ENCODE data around the gene PITPNM3. TPM values are rescaled to one million over a fixed set of nuclear protein-coding genes. Genes with fewer than 3 reads are reported as not detected.

The PITPNM3 gene
- total and polyA plus RNA-seq, 2 of the 8 experiments (the other 6 are each of a cell fraction or from before 2014, with no cell fraction given): 1.7 to 3.1 TPM

DNA sequence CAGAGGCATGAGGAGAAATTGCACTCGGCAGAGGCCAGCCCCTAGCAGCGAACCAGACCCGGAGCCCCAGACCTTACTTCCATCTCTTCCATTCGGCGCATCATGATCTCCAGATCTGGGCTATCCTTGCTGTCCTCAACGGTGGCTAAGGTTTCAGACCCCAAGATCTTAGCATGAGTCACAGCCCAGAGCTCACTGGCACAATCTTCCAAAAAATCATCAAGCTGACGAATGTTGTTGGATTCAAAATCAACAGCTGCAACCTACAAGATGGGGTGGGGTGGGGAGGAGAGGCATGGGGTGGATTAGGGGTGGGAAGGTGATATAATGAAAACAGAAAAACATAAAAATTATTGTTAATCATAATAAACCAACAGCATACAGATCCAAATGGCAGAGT is 39.7 kb upstream of the PITPNM3 start:
- H2BK12ac ChIP-seq (ENCODE audit: low read depth, low read length): no peak overlapping the region
- no peak overlapping the region for H2AFZ ChIP-seq (ENCODE audit: low read length)
- no peak overlapping the region for H4K8ac ChIP-seq (ENCODE audit: extremely low read depth, insufficient read depth, low read length)
- H4K91ac ChIP-seq (replicated peaks; ENCODE audit: insufficient read length, low read length): no peak overlapping the region
- H4K20me1 ChIP-seq (replicated peaks in 1 of 2; ENCODE audit: control insufficient read depth in 1 of 2, insufficient read depth in 2 of 2, low read length in 2 of 2): no peaks in the 10 kb centered on the region
- no peak overlapping the region for H2BK5ac ChIP-seq (ENCODE audit: low read depth, low read length)
- H3K4me1 ChIP-seq (replicated peaks in 1 of 4; ENCODE audit: control insufficient read depth in 3 of 4, insufficient read depth in 4 of 4, low read length in 3 of 4): no peaks in the 10 kb centered on the region
- FAIRE-seq (no peak), DNase-seq (ENCODE audit: low read depth in 1 of 2, low spot score in 2 of 2) (no peak)
- no peak overlapping the region for H3K4me2 ChIP-seq (ENCODE audit: insufficient read depth in 1 of 2, low read depth in 2 of 2, low read length in 2 of 2)
- H3K23me2 ChIP-seq (ENCODE audit: low read depth, low read length): no peaks in the 10 kb centered on the region
- no peaks in the 10 kb centered on the region for H3K27me3 ChIP-seq (replicated peaks in 1 of 4; ENCODE audit: control insufficient read depth in 3 of 4, extremely low read depth in 1 of 4, insufficient read depth in 3 of 4, low read length in 3 of 4)
- no peak overlapping the region for H2AK5ac ChIP-seq (ENCODE audit: low read depth, low read length)
- TF ChIP-seq KDM5A (IDR thresholded peaks at IDR 0.05; ENCODE audit: low read length): no peak
- TF ChIP-seq TAF1 (IDR thresholded peaks at IDR 0.05; ENCODE audit: low read depth, low read length): no peak
- TF ChIP-seq, protein P1, sequence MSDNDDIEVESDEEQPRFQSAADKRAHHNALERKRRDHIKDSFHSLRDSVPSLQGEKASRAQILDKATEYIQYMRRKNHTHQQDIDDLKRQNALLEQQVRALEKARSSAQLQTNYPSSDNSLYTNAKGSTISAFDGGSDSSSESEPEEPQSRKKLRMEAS (IDR thresholded peaks at IDR 0.05): no peak
- no peak for TF ChIP-seq KDM1A (IDR thresholded peaks at IDR 0.05; ENCODE audit: borderline replicate concordance, low read length)
- no peak for TF ChIP-seq POLR2A (IDR thresholded peaks at IDR 0.05; ENCODE audit: control extremely low read depth in 1 of 2, low read depth in 2 of 2, low read length in 2 of 2)
- H2BK20ac ChIP-seq (ENCODE audit: low read length): no peak overlapping the region
- H4K5ac ChIP-seq (ENCODE audit: insufficient read length, low read depth, low read length): no peak overlapping the region
- no peak overlapping the region for H3K23ac ChIP-seq (ENCODE audit: insufficient read length)
- no peak overlapping the region for H3K18ac ChIP-seq (ENCODE audit: extremely low read depth, low read length)
- H3K79me1 ChIP-seq (ENCODE audit: low read depth, low read length): no peaks in the 10 kb centered on the region
- H3K9ac ChIP-seq (replicated peaks in 1 of 4; ENCODE audit: extremely low read depth in 1 of 4, low read depth in 3 of 4, low read length in 3 of 4): no peak overlapping the region
- peaks cover 3 to 53% (median 22%) of the 10 kb centered on the region in 4 experiments for H3K36me3 ChIP-seq (ENCODE audit: control insufficient read depth in 2 of 4, insufficient read depth in 4 of 4, low read length in 3 of 4)
- H3K9me3 ChIP-seq (ENCODE audit: insufficient read depth in 2 of 2, low read depth in 1 of 2, low read length in 1 of 2): no peaks in the 10 kb centered on the region
- no peak overlapping the region for H2BK120ac ChIP-seq (replicated peaks; ENCODE audit: low read depth, low read length)
- H3K4ac ChIP-seq (replicated peaks; ENCODE audit: insufficient read length, low read depth, low read length): no peak overlapping the region
- H3K56ac ChIP-seq (replicated peaks; ENCODE audit: insufficient read length, low read depth, low read length): no peak overlapping the region
- H3K27ac ChIP-seq (ENCODE audit: low read depth, low read length): no peak overlapping the region
- H3K79me2 ChIP-seq (ENCODE audit: control insufficient read depth in 1 of 2, insufficient read depth in 2 of 2, low read length in 2 of 2): no peaks in the 10 kb centered on the region
- no peak overlapping the region for H3K14ac ChIP-seq (ENCODE audit: insufficient read length)
- CTCF ChIA-PET (ENCODE audit: partially characterized antibody): no interaction called here
- POLR2A ChIA-PET (ENCODE audit: partially characterized antibody): interaction anchor here (1.6 kb wide), 1 partner anchor 14 kb away, joined by 3 read pairs; no protein-coding TSS in a partner anchor
- no peak overlapping the region for H3K4me3 ChIP-seq (ENCODE audit: extremely low read depth in 1 of 4, insufficient read depth in 2 of 4, low read depth in 3 of 4, low read length in 4 of 4)
- WGBS, 2 experiments (ENCODE audit: extremely low coverage in 1 of 2, insufficient coverage in 1 of 2, insufficient read length in 1 of 2, insufficient replicate concordance in 2 of 2, low coverage in 1 of 2, low lambda C conversion rate in 2 of 2, missing lambda C conversion rate in 1 of 2): 87% methylated on average over 7 of the region's 7 CpGs; no CpG with 5 or more reads in 1 of the 2 experiments
- no peak overlapping the region for H2BK15ac ChIP-seq (ENCODE audit: low read length)
